Endothelial cell of hepatic sinusoid (primary cell): ENCODE results near the gene ERC2.

ENCODE experiments used
- in situ Hi-C: cut with HindIII; loops from 2 replicates; pipeline ENCODE4 v1.10.0; 2017; ENCODE audit warnings: low sequenced_read_pairs

The ERC2 gene

DNA sequence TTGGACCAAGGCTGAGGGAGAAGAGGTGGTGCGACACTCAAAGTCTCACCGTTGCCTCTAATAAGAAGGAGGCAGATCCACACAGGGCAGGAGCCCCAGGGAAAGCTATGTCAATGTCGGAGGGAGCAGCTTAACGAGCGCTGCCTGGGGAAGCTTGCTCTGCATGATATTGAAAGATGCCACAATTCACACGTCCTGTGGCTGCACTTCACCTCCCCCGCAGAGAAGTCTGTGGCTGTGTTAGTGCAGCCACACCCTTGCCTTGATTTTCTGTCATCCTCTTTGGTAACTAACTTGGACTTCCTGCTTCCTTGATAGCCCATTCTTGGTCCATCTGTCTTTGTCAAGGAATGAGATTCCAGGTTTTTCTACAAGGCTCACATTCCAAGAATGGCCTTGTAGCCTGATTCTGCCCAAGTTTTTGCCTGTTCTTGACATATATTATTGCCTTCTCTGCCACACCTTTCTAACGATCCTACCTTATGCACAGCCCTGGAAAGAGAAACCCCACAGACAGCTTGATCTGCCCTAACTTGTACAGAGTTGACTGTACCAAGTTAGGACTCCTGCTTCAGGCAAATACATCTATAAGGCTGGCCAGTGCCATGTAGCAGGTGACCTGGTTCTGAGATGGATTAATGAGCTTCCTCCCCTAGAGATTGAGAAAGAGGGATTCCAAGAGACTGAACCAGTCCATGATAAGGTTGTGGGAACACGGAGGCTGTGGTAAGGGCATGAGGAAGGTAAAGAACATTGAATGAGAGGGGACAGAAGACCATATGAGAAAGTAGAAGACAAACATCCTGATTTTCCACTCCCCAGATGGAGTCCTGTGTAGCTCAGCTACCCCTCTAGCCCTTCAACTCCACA is 828.1 kb downstream of the ERC2 start:
- in situ Hi-C loops: no loop called here

DNA sequence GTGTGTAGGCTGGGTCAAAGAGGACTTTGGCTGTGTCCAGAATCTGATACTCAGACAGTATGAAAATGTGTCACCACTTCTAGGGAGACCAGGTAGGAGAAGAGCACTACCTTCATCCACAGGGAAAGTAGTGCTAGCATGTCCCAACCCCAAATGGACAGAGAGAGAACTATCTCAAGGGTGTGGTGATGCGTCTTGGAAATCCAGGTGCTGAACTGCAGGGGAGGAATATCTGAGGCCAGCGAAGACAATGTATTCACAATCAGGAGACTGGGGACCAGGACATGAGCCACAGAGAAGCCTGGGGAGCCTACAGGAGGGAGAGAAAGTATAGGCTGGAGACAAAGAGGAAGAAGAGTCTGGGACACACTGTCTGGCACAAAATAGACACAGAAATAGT is 829.1 kb downstream of the ERC2 start:
- in situ Hi-C loops: no loop called here

DNA sequence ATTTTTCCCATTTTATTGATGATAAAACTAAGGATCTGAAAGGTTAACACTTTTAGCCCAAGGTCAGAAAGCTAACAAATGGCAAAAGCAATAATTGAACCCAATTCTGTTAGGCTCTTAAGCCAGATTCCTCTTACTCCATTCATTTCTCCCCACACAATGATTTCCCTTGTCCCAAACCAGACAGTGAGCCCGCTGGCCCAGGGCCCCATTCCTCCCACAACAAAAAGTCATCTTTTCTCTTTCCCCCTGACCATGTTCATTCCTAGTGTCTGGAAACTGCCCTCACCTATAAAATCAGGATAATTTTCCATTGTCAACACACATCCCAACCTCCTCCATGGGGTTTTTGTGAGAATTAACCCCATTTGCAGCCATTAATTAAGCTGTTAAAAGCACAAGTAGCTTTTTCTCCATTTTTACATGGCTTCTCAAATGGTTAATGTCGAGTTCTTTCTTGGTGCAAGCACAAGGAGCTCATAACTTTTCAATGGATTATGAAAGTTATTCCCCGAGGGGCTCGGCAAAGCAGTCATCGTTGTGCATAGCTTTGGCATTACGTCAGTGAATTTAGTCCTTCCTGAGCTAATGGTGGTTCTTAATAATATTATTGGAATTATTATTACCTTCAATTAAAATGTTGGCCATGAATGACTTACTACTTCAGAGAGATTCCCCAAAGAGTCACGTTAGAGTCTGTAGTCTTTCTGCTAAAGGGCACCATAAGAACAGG is 830.2 kb downstream of the ERC2 start:
- in situ Hi-C loops: no loop called here

DNA sequence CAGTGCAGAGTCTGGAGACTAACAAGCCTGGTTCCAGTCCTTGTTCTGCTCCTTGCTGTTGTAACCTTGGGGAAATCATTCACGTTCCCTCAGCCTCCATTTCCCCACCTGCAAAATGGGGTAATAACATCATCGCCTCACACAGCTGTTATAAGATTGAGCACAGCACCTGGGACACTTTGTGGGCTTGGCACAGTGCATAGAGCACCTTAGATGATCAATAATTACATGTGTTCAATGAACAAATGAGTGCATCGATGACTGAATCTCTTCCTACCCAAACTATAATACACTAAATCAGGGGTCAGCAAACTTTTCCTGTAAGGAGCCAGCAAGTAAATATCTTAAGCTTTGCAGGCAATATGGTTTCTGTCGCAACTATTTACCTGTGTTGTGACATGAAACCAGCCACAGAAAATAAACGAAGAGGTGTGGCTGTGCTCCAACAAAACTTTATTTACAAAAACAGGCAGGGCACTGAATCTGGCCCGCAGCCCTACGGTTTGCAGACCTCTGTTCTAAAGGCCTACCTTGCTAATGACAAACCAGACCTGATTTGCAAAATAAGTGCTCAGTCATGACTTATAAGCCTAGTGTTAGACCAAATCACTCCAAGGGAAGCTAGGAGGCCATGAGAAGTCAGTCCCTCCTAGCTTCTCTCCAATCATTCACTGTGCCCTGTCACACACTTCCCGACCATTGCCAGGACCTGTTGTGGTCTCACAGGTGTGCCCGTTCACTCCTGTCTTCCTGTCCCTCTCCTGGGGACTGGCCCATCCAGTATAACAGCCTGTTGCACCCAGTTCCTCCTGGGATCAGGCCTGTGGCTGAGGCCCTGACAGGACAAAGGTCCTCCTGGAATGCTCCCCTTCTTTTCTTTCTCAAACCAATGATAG is 831.7 kb downstream of the ERC2 start:
- in situ Hi-C loops: no loop called here

DNA sequence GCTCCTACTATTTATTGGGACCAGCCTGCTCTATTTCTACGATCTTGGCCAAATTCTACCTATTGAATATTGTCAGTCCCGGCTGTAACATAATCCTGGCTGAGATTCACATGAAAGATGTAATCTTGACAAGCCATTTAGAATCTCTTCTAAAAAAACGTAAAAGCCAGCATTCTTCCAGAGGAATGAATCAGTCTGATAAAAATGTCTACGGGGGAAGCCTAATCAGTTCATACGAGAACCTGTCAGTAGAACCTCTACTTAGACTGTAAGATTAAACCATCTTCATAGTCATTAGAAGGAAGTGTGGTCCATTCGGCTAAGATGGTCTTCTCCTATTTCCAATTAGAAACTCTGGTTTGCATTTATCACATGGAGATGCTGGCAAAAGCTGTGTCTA is 833.9 kb downstream of the ERC2 start:
- in situ Hi-C loops: no loop called here

DNA sequence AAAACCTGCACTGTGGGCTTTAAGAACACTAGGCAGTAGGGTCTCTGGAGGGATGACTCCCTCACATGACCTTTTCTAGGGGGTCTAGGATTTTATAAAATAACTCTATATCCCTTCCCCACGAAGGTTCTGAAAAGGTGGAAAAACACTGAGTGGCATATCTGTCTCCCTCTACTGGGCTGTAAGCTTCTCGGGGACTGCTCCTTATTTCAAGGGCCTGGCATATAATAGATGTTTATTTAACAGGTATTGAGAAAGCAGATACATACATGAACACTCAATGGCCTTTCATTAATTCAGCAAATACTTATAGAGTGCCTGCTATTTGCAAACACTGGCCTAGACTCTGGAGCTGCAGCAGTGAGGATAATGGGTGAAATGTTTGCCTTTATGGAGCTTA is 834.9 kb downstream of the ERC2 start:
- in situ Hi-C loops: no loop called here

DNA sequence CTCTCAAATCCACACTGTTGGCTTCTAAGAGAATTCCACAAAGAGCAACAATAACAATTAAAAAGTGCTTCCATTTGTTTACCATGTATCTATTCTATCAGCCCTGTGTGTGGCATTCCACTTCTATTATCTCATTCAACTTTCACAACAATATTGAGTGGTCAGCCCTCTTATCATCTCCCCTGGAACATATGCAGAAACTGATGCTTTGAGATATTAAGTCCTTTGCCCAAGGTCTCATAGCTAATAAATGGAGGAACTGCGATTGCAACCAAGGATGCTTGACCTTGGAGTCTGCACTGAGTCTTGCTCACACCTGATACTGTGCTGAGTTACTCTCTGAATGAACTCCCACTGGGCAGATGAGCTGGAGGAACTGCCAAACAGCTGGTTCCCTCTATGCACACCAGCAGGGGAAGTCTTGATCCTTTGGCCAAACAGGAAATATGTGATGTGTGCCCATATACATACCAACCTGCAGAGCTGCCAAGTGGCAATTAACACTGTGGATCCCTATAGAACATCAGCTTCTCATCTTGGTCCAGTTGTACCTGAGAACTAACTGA is 836.4 kb downstream of the ERC2 start:
- in situ Hi-C loops: no loop called here

DNA sequence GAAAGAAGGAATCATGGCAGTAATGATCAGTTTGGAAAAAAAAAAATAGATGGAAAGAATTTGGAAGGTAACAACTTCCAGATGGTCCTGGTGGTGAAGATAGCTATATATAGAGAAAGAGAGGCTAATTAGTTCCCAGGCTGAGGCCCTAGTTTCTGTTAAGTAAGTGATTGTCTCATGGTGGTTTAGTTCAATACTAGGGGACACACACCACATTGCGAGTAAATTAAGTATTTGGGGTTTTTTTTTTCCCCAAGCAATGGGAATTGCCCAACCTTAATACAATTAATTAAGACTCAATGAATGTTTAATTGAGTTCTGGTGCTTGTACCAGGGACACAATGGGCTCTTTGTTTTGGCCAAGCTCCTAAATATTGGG is 837.4 kb downstream of the ERC2 start:
- in situ Hi-C loops: no loop called here

DNA sequence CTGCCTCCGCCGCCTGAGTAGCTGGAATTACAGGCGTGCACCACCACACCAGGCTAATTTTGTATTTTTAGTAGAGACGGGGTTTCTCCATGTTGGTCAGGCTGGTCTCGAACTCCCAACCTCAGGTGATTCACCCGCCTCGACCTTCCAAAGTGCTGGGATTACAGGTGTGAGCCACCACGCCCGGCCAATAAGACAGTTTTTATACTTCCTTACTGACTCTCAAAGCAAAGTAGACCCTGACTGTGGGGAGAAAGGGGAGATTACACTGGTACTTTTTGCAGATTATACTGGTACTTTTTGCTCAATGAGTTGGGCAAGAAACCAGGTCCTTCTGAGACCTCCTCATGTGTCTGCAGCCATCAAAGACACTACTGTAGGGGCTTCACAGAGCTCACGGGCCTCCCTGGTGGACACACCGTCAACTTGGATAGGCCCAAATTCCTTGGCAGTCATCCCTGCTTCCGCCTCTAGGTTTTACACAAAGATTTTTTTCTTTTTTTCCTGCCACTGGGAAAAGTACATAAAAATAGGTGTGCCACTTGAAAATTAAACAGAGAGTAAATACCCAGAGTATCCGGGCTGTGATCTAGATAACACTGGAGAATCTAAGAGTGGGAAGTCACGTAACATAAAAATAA is 837.9 kb downstream of the ERC2 start:
- in situ Hi-C loops: no loop called here

DNA sequence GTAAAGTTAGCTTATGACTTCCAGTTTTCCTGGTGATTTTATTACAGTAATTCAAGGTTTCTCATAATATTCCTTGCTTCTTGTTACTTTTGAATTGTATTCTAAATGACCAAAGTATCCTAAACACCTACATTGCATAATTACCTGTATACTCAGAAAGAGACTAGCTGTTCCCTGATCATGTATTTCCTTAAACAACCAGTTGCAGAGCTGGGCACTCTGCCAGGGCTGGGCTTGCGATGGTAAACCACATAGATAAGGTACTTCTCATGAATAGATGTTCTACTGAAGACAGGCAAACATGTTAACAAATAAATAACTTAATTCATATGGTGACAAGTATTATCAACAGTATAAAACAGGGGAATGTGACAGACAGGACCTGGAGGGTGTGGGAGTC is 838.8 kb downstream of the ERC2 start:
- in situ Hi-C loops: no loop called here

DNA sequence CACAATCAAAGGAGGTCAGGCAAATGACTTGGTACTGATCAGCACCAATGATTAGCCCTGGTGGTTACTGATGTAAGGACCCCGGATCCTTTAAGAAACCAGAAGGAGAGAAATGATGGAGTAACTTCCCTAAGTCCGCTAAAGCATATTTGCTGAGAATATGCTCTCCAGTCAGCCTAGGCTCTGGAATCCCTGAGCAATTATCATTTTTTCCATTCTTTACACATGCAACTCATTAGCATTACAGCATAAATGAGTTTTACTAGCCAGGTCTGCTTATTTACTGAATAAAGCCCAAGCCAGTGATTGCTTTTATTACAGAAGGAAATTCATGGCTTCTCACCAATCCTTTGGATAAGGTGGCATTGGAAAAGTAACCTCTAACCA is 842.0 kb downstream of the ERC2 start:
- in situ Hi-C loops: no loop called here

DNA sequence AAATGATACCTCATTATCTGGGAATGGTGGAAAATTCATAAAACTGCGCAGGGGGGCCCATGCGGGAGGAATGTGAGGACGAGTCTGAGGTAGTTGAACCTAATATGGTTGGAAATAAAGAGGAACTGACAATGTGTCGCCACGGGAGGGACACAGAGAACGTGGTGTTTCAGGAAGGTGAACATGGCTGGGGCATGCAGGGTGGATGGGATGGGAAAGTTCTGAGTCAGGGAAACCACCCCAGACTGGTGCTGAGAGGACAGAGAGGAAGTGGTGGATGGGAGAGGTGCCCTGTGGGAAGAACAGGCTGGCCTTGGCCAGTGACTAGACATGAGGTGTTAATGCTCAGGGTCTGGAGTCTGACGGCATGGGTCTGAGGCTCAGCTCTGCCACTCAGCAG is 844.0 kb downstream of the ERC2 start:
- in situ Hi-C loops: no loop called here

DNA sequence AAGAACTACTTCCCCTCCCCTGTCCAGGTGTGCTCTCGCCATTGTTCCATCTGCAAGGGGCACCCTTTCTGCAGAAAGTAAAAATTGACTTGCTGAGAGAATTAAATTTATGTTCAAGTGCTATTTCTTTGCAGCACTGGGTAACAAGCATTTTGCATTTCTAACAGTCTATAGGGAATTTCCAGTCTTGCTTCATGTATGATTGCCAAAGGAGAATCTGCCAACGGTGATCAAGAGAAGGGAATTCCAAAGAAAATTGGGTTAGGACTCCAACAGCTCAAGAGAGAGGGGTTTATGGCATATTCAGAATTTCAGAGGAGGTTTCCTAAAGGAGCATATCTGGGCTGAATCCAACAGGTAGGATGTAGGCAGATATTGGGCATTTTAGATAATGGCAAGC is 844.5 kb downstream of the ERC2 start:
- in situ Hi-C loops: no loop called here

DNA sequence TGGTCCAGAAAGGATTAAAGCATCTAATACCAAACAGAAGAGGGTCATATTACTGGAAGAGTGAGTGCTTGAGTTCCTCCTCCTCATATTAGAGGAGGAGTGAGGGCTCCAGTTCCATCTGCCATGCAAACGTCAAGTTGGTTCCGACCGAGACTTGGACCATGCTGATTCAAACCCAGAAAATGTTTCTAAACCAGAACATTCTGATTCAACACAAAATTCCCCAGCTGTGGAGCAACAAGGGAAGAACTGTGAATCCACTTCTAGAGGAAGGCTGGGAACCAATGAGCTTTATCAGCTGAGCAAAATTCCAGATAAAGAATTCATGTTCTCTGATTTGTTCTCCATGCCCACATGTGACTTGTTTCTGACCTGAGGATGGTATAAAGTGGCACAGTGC is 845.5 kb downstream of the ERC2 start:
- in situ Hi-C loops: no loop called here

DNA sequence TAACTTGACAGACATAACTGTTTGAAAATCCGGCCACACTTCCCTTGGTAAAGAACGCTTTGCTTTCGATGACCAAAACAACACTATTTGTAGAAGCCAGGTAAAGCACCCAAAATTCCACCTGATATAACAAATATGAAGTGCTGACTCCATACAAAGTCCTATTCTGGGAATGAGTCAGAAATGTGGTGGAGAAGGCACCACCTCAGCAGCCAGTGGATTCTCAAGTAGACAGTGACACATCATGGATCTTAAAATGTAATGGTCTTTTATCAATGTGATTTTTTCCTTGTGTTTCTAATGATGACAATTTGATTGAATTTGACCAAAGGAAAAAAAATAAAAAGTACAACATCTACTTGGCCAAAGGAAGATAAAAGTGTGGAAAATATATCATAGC is 846.2 kb downstream of the ERC2 start:
- in situ Hi-C loops: no loop called here

DNA sequence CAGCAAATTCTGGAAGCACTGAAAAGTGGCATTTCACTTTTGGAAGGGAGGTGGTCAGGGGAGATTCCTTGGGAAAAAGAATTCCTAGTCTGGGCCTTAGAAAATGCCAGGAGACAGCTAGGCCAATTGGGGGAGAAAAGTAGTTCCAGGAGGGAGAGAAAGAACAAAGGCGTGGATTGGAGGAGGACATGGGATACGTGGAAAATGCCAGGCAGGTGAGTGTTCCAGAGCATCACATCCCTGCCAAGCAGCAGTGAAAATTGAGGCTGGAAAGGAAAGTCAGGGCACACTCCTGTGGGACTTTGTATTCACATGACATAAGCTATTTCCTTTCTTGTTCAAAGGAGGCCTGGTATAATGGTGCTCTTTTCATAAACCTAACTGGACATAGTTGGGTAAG is 846.6 kb downstream of the ERC2 start:
- in situ Hi-C loops: no loop called here

DNA sequence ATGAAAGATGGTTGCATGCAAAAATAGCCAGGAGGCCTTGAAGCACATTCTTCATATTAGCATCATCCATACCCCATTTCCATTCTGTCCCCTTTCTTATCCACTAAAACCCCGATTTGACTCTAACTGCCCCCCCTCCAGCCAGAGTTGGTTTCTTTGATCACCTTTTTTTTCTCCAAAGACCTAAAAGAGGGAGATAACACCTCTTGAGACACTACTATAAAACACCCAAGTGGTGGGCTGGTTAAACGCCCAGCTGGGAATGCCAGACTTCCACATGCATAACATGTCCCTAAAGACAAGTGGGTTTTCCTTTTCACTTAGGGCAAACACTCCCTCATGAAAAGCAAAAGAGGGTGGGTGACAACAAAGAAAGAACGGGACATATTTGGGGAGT is 847.2 kb downstream of the ERC2 start:
- in situ Hi-C loops: no loop called here

DNA sequence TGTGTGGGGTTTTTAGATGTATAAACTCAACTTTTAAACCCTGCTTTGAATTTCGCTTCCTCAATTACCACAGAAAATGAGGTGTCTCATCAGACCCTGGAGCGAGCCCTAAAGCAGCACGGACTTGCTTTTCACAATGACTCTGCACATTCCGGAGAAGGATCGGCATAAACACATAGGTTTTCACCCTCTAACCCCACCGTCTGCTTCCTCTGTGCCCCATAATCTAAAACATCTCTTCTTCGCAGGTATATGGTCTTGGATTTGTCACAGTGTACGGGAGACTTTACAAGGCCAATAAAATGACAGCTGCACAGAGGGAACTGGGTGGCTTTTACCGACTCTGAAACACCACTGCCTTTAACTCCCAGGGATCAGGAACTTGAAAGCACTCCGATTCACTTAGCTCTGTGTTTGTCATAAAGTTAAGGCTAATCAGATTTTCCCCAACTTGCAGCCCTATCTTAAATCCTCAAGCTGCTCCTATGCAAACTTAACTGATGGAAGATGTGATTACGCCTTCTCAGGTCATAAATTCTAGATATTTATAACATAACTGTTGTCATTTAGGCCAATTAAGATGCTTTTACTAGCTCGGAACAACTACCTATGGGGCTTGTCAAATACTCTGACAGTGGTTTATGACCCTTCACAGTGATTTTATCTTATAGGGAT is 847.8 kb downstream of the ERC2 start:
- in situ Hi-C loops: no loop called here

DNA sequence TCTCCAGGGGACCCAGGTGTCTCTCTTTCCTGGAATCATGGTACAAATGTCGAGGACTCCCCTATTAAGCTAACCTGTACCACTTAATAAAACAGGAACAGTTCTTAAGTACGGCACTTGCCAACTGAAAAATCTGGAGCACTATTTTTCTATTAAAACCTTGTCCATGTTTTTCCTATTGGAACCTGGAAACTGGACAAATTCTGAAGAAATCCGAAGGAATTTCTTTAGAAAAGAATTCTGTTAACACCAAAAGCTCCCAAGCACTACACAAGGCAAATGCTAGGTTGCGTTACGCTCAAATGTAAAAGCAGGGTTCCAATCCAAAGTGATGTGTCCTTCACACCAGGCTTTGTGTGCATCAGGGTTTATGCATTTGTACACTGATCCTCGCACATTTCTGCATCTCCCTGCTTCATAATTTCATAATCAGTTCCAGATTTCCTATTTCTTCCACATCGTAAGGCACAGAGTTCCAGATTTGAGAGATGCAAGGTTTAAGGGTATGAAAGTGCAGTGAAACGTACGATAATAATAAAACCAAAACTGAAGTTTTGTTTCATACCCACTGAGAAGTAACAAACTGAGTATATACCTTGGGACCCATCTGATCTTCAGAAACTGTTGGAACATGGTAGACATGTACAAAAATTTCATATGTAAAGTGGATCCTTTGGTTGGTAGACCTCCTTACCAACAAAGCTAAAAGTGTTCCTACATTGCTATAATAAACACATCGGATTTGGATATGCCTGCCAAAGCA is 849.0 kb downstream of the ERC2 start:
- in situ Hi-C loops: no loop called here
